ENCODE data around the gene FAM98B. TPM values are rescaled to one million over a fixed set of nuclear protein-coding genes. Genes with fewer than 3 reads are reported as not detected.

Gene FAM98B
- total RNA-seq, 1 experiment from 2014 or later: 26.5 TPM

GRCh38 chr15:38532728-38533127 is 78.8 kb downstream of the FAM98B start:
- no TSS peak for BruUV-seq (replicated peaks)
- Mint-ChIP-seq H3K4me1 (ENCODE audit: insufficient read depth, unreplicated experiment) (peaks cover 26% of the 10 kb centered on the region), H3K27me3 (ENCODE audit: insufficient read depth, unreplicated experiment) (no peaks in the 10 kb centered on the region), H3K36me3 (ENCODE audit: insufficient read depth, unreplicated experiment) (no peaks in the 10 kb centered on the region), H3K9me3 (ENCODE audit: unreplicated experiment) (no peaks in the 10 kb centered on the region), H3K4me3 (ENCODE audit: unreplicated experiment) (no peak overlapping the region), H3K27ac (ENCODE audit: low read depth, unreplicated experiment) (no peak overlapping the region)
- DNase-seq (ENCODE audit: unreplicated experiment): no peak
- intact Hi-C loops (cut with micrococcal nuclease): no loop called here
- ChIA-PET CTCF (interaction anchor here (0.7 to 3.1 kb wide), 3 partner anchors 31 to 187 kb away, joined by 3 to 10 read pairs (median 8); no protein-coding TSS in a partner anchor), POLR2A (interaction anchor here (0.6 kb wide), 1 partner anchor 78 kb away, joined by 3 read pairs; no protein-coding TSS in a partner anchor)
- no peak for TF ChIP-seq CTCF (IDR thresholded peaks at IDR 0.05; ENCODE audit: unreplicated experiment)

- intact Hi-C loops (cut with micrococcal nuclease): no loop called here
- no peak for DNase-seq (ENCODE audit: unreplicated experiment)
- Mint-ChIP-seq H3K36me3 (ENCODE audit: insufficient read depth, unreplicated experiment) (no peaks in the 10 kb centered on the region), H3K27ac (ENCODE audit: low read depth, unreplicated experiment) (no peak overlapping the region), H3K4me3 (ENCODE audit: unreplicated experiment) (no peak overlapping the region), H3K4me1 (ENCODE audit: insufficient read depth, unreplicated experiment) (peaks cover 21% of the 10 kb centered on the region), H3K27me3 (ENCODE audit: insufficient read depth, unreplicated experiment) (no peaks in the 10 kb centered on the region), H3K9me3 (ENCODE audit: unreplicated experiment) (no peaks in the 10 kb centered on the region)
- POLR2A ChIA-PET: interaction anchor here (0.6 kb wide), 1 partner anchor 79 kb away, joined by 3 read pairs; no protein-coding TSS in a partner anchor
- no peak for TF ChIP-seq CTCF (IDR thresholded peaks at IDR 0.05; ENCODE audit: unreplicated experiment)
- no TSS peak for BruUV-seq (replicated peaks)
- CTCF ChIA-PET: interaction anchor here (0.7 to 3.1 kb wide), 4 partner anchors 30 to 188 kb away, joined by 3 to 10 read pairs (median 6); no protein-coding TSS in a partner anchor
Measured at GRCh38 chr15:38533416-38533915, 79.5 kb downstream of the FAM98B start.

- no peaks in the 10 kb centered on the region for H3K27me3 Mint-ChIP-seq (ENCODE audit: insufficient read depth, unreplicated experiment)
- POLR2A ChIA-PET: no interaction called here
- CTCF ChIA-PET: interaction anchor here (1.1 to 3.1 kb wide), 3 partner anchors 30 to 150 kb away, joined by 4 to 10 read pairs (median 8); no protein-coding TSS in a partner anchor
- intact Hi-C loops (cut with micrococcal nuclease): no loop called here
- H3K9me3 Mint-ChIP-seq (ENCODE audit: unreplicated experiment): no peaks in the 10 kb centered on the region
- no peaks in the 10 kb centered on the region for H3K36me3 Mint-ChIP-seq (ENCODE audit: insufficient read depth, unreplicated experiment)
- no TSS peak for BruUV-seq (replicated peaks)
- H3K4me3 Mint-ChIP-seq (ENCODE audit: unreplicated experiment): no peak overlapping the region
- no peak for DNase-seq (ENCODE audit: unreplicated experiment)
- peaks cover 20% of the 10 kb centered on the region for H3K4me1 Mint-ChIP-seq (ENCODE audit: insufficient read depth, unreplicated experiment)
- H3K27ac Mint-ChIP-seq (ENCODE audit: low read depth, unreplicated experiment): no peak overlapping the region
- no peak for TF ChIP-seq CTCF (IDR thresholded peaks at IDR 0.05; ENCODE audit: unreplicated experiment)
Measured at GRCh38 chr15:38533926-38534325, 80.0 kb downstream of the FAM98B start.

- ChIA-PET CTCF (interaction anchor here (0.6 to 3.1 kb wide), 6 partner anchors 10 to 1739 kb away, joined by 3 to 10 read pairs (median 5); no protein-coding TSS in a partner anchor), POLR2A (no interaction called here)
- intact Hi-C loops (cut with micrococcal nuclease): no loop called here
- H3K9me3 Mint-ChIP-seq (ENCODE audit: unreplicated experiment): no peaks in the 10 kb centered on the region
- no peaks in the 10 kb centered on the region for H3K27me3 Mint-ChIP-seq (ENCODE audit: insufficient read depth, unreplicated experiment)
- no peaks in the 10 kb centered on the region for H3K36me3 Mint-ChIP-seq (ENCODE audit: insufficient read depth, unreplicated experiment)
- no peak for DNase-seq (ENCODE audit: unreplicated experiment)
- H3K4me3 Mint-ChIP-seq (ENCODE audit: unreplicated experiment): no peak overlapping the region
- H3K4me1 Mint-ChIP-seq (ENCODE audit: insufficient read depth, unreplicated experiment): peaks cover 20% of the 10 kb centered on the region
- BruUV-seq (replicated peaks): no TSS peak
- no peak overlapping the region for H3K27ac Mint-ChIP-seq (ENCODE audit: low read depth, unreplicated experiment)
- no peak for TF ChIP-seq CTCF (IDR thresholded peaks at IDR 0.05; ENCODE audit: unreplicated experiment)
Measured at GRCh38 chr15:38534691-38535090, 80.8 kb downstream of the FAM98B start.

Data from MCF 10A (cell line).